H1 (cell line): ENCODE measurements around the gene HNRNPA3. TPM values are rescaled to one million over a fixed set of nuclear protein-coding genes. Genes with fewer than 3 reads are reported as not detected.

Source experiments
- ASH2L ChIP-seq: fragments of 200-600, 300-600 bp; sonication (generic); IDR thresholded peaks from one replicate; pipeline ENCODE4 v1.7.1; 2017; ENCODE audit warnings: low read length
- JUND ChIP-seq: IDR thresholded peaks from 2 replicates; pipeline ENCODE4 v1.6.1; 2011; ENCODE audit warnings: mild to moderate bottlenecking, improper control_type of control experiment, low read length
- SIRT6 ChIP-seq: IDR thresholded peaks from one replicate; pipeline ENCODE4 v1.7.1; 2012; ENCODE audit warnings: low read length, inconsistent platforms
- polyA plus RNA-seq, 7 experiments: library from polyadenylated mRNA; depleted of rRNA in 3 of 7; stranded (reverse) in 5 of 7; unstranded in 2 of 7; fragments of >200 nt in 5 of 7; fragments of 200-250 nt in 2 of 7; gene quantifications; 1 replicate in 5 of 7; 2 replicates in 1 of 7; 4 replicates in 1 of 7; pipeline versions ENCODE4 v1.2.1 to v1.2.3, GENCODE V29; 2011 to 2013; ENCODE audit warnings: missing spikeins in 2 of 7, mixed read lengths in 2 of 7
- total RNA-seq: library from RNA; stranded (reverse); fragmentation: NEBNext Ultra II Directional; extraction: Animal tissue kit (Norgen Biotek cat#: 25700); gene quantifications from 2 replicates; pipeline ENCODE4 v1.2.1, GENCODE V29; 2021
- TF ChIP-seq, protein P1 (sequence below): fragments of 300-600 bp; sonication (generic); IDR thresholded peaks from 2 replicates; pipeline ENCODE4 v1.7.1; 2012; ENCODE audit warnings: low read length, moderate library complexity, mild to moderate bottlenecking, inconsistent platforms; ENCODE audit not compliant: insufficient replicate concordance

HNRNPA3 gene
- total and polyA plus RNA-seq, 2 of the 8 experiments (the other 6 are each of a cell fraction or from before 2014, with no cell fraction given), result 66.1 to 408 TPM

- TF ChIP-seq, protein P1, sequence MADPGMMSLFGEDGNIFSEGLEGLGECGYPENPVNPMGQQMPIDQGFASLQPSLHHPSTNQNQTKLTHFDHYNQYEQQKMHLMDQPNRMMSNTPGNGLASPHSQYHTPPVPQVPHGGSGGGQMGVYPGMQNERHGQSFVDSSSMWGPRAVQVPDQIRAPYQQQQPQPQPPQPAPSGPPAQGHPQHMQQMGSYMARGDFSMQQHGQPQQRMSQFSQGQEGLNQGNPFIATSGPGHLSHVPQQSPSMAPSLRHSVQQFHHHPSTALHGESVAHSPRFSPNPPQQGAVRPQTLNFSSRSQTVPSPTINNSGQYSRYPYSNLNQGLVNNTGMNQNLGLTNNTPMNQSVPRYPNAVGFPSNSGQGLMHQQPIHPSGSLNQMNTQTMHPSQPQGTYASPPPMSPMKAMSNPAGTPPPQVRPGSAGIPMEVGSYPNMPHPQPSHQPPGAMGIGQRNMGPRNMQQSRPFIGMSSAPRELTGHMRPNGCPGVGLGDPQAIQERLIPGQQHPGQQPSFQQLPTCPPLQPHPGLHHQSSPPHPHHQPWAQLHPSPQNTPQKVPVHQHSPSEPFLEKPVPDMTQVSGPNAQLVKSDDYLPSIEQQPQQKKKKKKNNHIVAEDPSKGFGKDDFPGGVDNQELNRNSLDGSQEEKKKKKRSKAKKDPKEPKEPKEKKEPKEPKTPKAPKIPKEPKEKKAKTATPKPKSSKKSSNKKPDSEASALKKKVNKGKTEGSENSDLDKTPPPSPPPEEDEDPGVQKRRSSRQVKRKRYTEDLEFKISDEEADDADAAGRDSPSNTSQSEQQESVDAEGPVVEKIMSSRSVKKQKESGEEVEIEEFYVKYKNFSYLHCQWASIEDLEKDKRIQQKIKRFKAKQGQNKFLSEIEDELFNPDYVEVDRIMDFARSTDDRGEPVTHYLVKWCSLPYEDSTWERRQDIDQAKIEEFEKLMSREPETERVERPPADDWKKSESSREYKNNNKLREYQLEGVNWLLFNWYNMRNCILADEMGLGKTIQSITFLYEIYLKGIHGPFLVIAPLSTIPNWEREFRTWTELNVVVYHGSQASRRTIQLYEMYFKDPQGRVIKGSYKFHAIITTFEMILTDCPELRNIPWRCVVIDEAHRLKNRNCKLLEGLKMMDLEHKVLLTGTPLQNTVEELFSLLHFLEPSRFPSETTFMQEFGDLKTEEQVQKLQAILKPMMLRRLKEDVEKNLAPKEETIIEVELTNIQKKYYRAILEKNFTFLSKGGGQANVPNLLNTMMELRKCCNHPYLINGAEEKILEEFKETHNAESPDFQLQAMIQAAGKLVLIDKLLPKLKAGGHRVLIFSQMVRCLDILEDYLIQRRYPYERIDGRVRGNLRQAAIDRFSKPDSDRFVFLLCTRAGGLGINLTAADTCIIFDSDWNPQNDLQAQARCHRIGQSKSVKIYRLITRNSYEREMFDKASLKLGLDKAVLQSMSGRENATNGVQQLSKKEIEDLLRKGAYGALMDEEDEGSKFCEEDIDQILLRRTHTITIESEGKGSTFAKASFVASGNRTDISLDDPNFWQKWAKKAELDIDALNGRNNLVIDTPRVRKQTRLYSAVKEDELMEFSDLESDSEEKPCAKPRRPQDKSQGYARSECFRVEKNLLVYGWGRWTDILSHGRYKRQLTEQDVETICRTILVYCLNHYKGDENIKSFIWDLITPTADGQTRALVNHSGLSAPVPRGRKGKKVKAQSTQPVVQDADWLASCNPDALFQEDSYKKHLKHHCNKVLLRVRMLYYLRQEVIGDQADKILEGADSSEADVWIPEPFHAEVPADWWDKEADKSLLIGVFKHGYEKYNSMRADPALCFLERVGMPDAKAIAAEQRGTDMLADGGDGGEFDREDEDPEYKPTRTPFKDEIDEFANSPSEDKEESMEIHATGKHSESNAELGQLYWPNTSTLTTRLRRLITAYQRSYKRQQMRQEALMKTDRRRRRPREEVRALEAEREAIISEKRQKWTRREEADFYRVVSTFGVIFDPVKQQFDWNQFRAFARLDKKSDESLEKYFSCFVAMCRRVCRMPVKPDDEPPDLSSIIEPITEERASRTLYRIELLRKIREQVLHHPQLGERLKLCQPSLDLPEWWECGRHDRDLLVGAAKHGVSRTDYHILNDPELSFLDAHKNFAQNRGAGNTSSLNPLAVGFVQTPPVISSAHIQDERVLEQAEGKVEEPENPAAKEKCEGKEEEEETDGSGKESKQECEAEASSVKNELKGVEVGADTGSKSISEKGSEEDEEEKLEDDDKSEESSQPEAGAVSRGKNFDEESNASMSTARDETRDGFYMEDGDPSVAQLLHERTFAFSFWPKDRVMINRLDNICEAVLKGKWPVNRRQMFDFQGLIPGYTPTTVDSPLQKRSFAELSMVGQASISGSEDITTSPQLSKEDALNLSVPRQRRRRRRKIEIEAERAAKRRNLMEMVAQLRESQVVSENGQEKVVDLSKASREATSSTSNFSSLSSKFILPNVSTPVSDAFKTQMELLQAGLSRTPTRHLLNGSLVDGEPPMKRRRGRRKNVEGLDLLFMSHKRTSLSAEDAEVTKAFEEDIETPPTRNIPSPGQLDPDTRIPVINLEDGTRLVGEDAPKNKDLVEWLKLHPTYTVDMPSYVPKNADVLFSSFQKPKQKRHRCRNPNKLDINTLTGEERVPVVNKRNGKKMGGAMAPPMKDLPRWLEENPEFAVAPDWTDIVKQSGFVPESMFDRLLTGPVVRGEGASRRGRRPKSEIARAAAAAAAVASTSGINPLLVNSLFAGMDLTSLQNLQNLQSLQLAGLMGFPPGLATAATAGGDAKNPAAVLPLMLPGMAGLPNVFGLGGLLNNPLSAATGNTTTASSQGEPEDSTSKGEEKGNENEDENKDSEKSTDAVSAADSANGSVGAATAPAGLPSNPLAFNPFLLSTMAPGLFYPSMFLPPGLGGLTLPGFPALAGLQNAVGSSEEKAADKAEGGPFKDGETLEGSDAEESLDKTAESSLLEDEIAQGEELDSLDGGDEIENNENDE, result no peak
- TF ChIP-seq JUND (no peak), SIRT6 (no peak), ASH2L (no peak)
These were observed 19.4 kb upstream of the HNRNPA3 start (continued) for GRCh38 chr2:177193240-177193639.
